Stimulated activated CD8-positive, alpha-beta memory T cell treated with anti-CD3 and anti-CD28 coated beads, Interleukin-7, amount 100 ng/mL, for 4 hours (primary cell): ENCODE data around the gene CCDC50.

Experiments used
- DNase-seq, 2 donors: peaks; one replicate each; pipeline ENCODE4 v3.0.0-alpha.2; 2020; ENCODE audit warnings: low read depth in 2 of 2

Gene CCDC50

GRCh38 chr3:191347228-191347627 is 18.0 kb downstream of the CCDC50 start:
- DNase-seq = no peak

- DNase-seq = no peak
These were observed 18.9 kb downstream of the CCDC50 start for GRCh38 chr3:191348098-191348497.

GRCh38 chr3:191350396-191351090 is 21.3 kb downstream of the CCDC50 start:
- no peak for DNase-seq

- no peak for DNase-seq
These were observed 22.8 kb downstream of the CCDC50 start for GRCh38 chr3:191352014-191352413.

- no peak for DNase-seq
These were observed 24.0 kb downstream of the CCDC50 start for GRCh38 chr3:191353022-191353777.

- DNase-seq = no peak
These were observed 26.2 kb downstream of the CCDC50 start for GRCh38 chr3:191355406-191355805.

- no peak for DNase-seq
These were observed 27.6 kb downstream of the CCDC50 start for GRCh38 chr3:191356631-191357439.

GRCh38 chr3:191357909-191358308 is 28.7 kb downstream of the CCDC50 start:
- DNase-seq = no peak

- DNase-seq = no peak
These were observed 29.7 kb downstream of the CCDC50 start for GRCh38 chr3:191358929-191359328.

GRCh38 chr3:191360620-191361019 is 31.4 kb downstream of the CCDC50 start:
- no peak for DNase-seq

GRCh38 chr3:191361456-191361855 is 32.3 kb downstream of the CCDC50 start:
- no peak for DNase-seq

GRCh38 chr3:191362037-191362436 is 32.8 kb downstream of the CCDC50 start:
- no peak for DNase-seq

GRCh38 chr3:191362524-191363090 is 33.4 kb downstream of the CCDC50 start:
- no peak for DNase-seq

GRCh38 chr3:191363221-191363620 is 34.0 kb downstream of the CCDC50 start:
- no peak for DNase-seq

GRCh38 chr3:191366675-191367074 is 37.5 kb downstream of the CCDC50 start:
- DNase-seq = no peak

GRCh38 chr3:191368755-191369615 is 39.8 kb downstream of the CCDC50 start:
- no peak for DNase-seq

- DNase-seq = no peak
These were observed 40.4 kb downstream of the CCDC50 start for GRCh38 chr3:191369616-191370010.

- DNase-seq = no peak
These were observed 42.9 kb downstream of the CCDC50 start for GRCh38 chr3:191372122-191372521.

- no peak for DNase-seq
These were observed 44.1 kb downstream of the CCDC50 start for GRCh38 chr3:191373327-191373726.

- DNase-seq = no peak
These were observed 47.4 kb downstream of the CCDC50 start for GRCh38 chr3:191376516-191377141.
